ENCODE results near the gene RBM22. TPM values are rescaled to one million over a fixed set of nuclear protein-coding genes. Genes with fewer than 3 reads are reported as not detected.

RBM22 gene
- total and polyA plus RNA-seq, 10 of the 15 experiments (the other 5 are each of a cell fraction or from before 2014, with no cell fraction given): 26.3 to 66.4 (median 43.0) TPM

GRCh38 chr5:150662731-150663516 is 37.9 kb downstream of the RBM22 start:
- no peak for DNase-seq (ENCODE audit: low read depth, low spot score)
- Histone ChIP-seq H3K36me3 (ENCODE audit: control insufficient read depth in 2 of 2, insufficient read depth in 2 of 2, low read length in 1 of 2) (no peaks in the 10 kb centered on the region), H3K4me2 (ENCODE audit: control insufficient read depth, insufficient read depth) (no peak overlapping the region), H3K27me3 (replicated peaks in 1 of 2; ENCODE audit: control insufficient read depth in 2 of 2, insufficient read depth in 2 of 2, low read length in 1 of 2) (no peaks in the 10 kb centered on the region; a peak in 1 of 4 replicates), H4K20me1 (ENCODE audit: control insufficient read depth, insufficient read depth) (no peaks in the 10 kb centered on the region), H3K4me3 (no peak overlapping the region), H3K9ac (ENCODE audit: control insufficient read depth, insufficient read depth, low read length) (no peak overlapping the region), H3K27ac (ENCODE audit: control insufficient read depth, insufficient read depth) (no peak overlapping the region), H3K9me3 (replicated peaks; ENCODE audit: control insufficient read depth, insufficient read depth, low read length) (no peaks in the 10 kb centered on the region), H2AFZ (ENCODE audit: control insufficient read depth, low read depth, low read length) (no peak overlapping the region), H3K4me1 (ENCODE audit: control insufficient read depth, insufficient read depth, low read length) (no peaks in the 10 kb centered on the region), H3K79me2 (ENCODE audit: control insufficient read depth, insufficient read depth, low read length) (no peaks in the 10 kb centered on the region)
- in situ Hi-C loops (cut with MboI) (no loop called here), intact Hi-C loops (cut with micrococcal nuclease; ENCODE audit: unreplicated experiment) (no loop called here)
- ChIA-PET POLR2A (no interaction called here), CTCF (interaction anchor here (0.8 to 12.7 kb wide), 3 partner anchors 101 to 452 kb away, joined by 3 to 236 read pairs (median 3); no protein-coding TSS in a partner anchor), SMC1A (ENCODE audit: uncharacterized antibody, unreplicated experiment) (interaction anchor here (0.6 to 1.9 kb wide), 4 partner anchors 10 to 207 kb away, joined by 3 to 6 read pairs (median 5); no protein-coding TSS in a partner anchor), RAD21 (ENCODE audit: unreplicated experiment) (no interaction called here)
- peak; percentile 31; the same call in 2 of the 3 replicates for ATAC-seq
- no peak for FAIRE-seq
- no TSS peak for BruUV-seq (replicated peaks)
- 27% methylated on average over 4 of the region's 4 CpGs for WGBS (ENCODE audit: insufficient coverage, insufficient replicate concordance, low lambda C conversion rate, missing lambda C conversion rate)
- no peak for TF ChIP-seq HCFC1 (IDR thresholded peaks at IDR 0.05; ENCODE audit: low read length)
- no peak for TF ChIP-seq BACH1 (IDR thresholded peaks at IDR 0.05; ENCODE audit: borderline replicate concordance)
- TF ChIP-seq ZNF24 (IDR thresholded peaks at IDR 0.05): no peak
- TF ChIP-seq SREBF2 (IDR thresholded peaks at IDR 0.05; ENCODE audit: low read length): no peak
- TF ChIP-seq ZBTB11 (CRISPR knock-in tag; IDR thresholded peaks at IDR 0.05): no peak
- TF ChIP-seq SREBF1 (IDR thresholded peaks at IDR 0.05; ENCODE audit: low read length): no peak
- no peak for TF ChIP-seq KDM1A (IDR thresholded peaks at IDR 0.05; ENCODE audit: borderline replicate concordance)
